Tibial nerve (tissue), 4 donors: ENCODE data around the gene RIMS1. TPM values are rescaled to one million over a fixed set of nuclear protein-coding genes. Genes with fewer than 3 reads are reported as not detected.

Experiments used
- DNase-seq, 2 donors: peaks; one replicate each; pipeline ENCODE4 v3.0.0-alpha.2; 2019; ENCODE audit warnings: low spot score in 2 of 2
- H3K27ac ChIP-seq, 4 donors: fragments of 200-600 bp; sonication (generic) in 3 of 4; one replicate each; pipeline ENCODE4 v1.5.1; 2017 to 2019; ENCODE audit warnings: mild to moderate bottlenecking in 1 of 4
- H3K27me3 ChIP-seq, 2 donors: fragments of 200-600 bp; sonication (generic) in 1 of 2; one replicate each; pipeline versions ENCODE4 v1.5.1 to v1.6.0; 2017 to 2019
- H3K36me3 ChIP-seq, 3 donors: fragments of 200-600 bp; sonication (generic); one replicate each; pipeline ENCODE4 v1.5.1; 2018 to 2019
- H3K4me1 ChIP-seq, 4 donors: fragments of 200-600 bp; sonication (generic) in 3 of 4; one replicate each; pipeline ENCODE4 v1.5.1; 2017 to 2019
- H3K4me3 ChIP-seq, 4 donors: fragments of 200-600 bp; sonication (generic) in 3 of 4; one replicate each; pipeline ENCODE4 v1.5.1; 2017 to 2019; ENCODE audit warnings: mild to moderate bottlenecking in 1 of 4, moderate library complexity in 1 of 4
- H3K9me3 ChIP-seq, 4 donors: fragments of 200-600 bp; sonication (generic) in 3 of 4; one replicate each; pipeline ENCODE4 v1.5.1; 2017 to 2019
- CTCF ChIP-seq, 5 experiments: fragments of 200-600 bp in 3 of 5; fragments of 450-650 bp in 2 of 5; sonication (generic) in 3 of 5; IDR thresholded peaks; one replicate each; pipeline ENCODE4 v1.5.1; 2016 to 2019; ENCODE audit warnings: antibody characterized with exemption in 5 of 5, mild to moderate bottlenecking in 3 of 5, moderate library complexity in 2 of 5
- EP300 ChIP-seq, 2 donors: sonication (generic); formaldehyde crosslinking; IDR thresholded peaks; one replicate each; pipeline ENCODE4 v1.6.1; 2017; ENCODE audit warnings: antibody characterized with exemption in 2 of 2, mild to moderate bottlenecking in 1 of 2
- POLR2A ChIP-seq, 2 donors: fragments of 450-650 bp; IDR thresholded peaks; one replicate each; pipeline ENCODE4 v1.6.1; 2017; ENCODE audit warnings: antibody characterized with exemption in 2 of 2, mild to moderate bottlenecking in 2 of 2, moderate library complexity in 2 of 2
- WGBS, 2 donors: methylation state at CpG; one replicate each; pipeline ENCODE4 v1.1.5; 2018; 5-methylcytosine and 5-hydroxymethylcytosine counted together
- total RNA-seq, 4 donors: library from RNA; depleted of rRNA; stranded (reverse); fragments of >200 nt; gene quantifications; one replicate each; pipeline ENCODE4 v1.1.0, GENCODE V29; 2016

The RIMS1 gene
- total RNA-seq, 4 donors from 2014 or later = 1.3 to 5.1 (median 3.3) TPM

- Histone ChIP-seq H3K36me3 (no peaks in the 10 kb centered on the region), H3K9me3 (no peaks in the 10 kb centered on the region), H3K27ac (no peak overlapping the region), H3K27me3 (no peaks in the 10 kb centered on the region), H3K4me1 (no peaks in the 10 kb centered on the region), H3K4me3 (no peak overlapping the region)
- WGBS, 2 donors = 90 to 95% methylated on average over 2 of the region's 2 CpGs
- no peak for DNase-seq
- no peak for TF ChIP-seq CTCF (IDR thresholded peaks at IDR 0.05)
- TF ChIP-seq POLR2A (IDR thresholded peaks at IDR 0.05) = no peak
- TF ChIP-seq EP300 (IDR thresholded peaks at IDR 0.05) = no peak
Observed at GRCh38 chr6:72217626-72218025, 331.3 kb downstream of the RIMS1 start.

GRCh38 chr6:72218125-72218524 lies 331.8 kb downstream of the RIMS1 start:
- 10 to 14% methylated on average over 2 of the region's 2 CpGs for WGBS, 2 donors
- no peak overlapping the region for H3K27ac ChIP-seq

DNA sequence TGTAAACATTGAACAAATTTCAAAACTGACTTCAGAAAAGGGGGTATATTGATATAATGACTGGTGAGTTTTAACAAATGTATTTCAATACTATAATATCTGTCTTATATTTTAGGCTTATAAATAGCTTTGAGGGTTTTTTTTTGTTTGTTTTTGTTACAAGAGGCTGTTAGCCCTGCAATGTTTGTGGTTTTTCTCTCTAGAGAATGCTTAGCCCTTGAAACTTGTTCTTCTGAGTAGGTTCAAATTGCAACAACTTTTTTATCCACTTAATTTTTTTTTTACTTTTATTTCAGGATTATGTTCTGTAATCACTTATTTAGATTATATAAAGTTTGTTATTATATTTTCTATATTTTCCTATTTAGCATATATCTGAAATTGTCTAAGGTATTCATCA lies 333.2 kb downstream of the RIMS1 start:
- H3K4me1 ChIP-seq = no peaks in the 10 kb centered on the region
- TF ChIP-seq EP300 (IDR thresholded peaks at IDR 0.05) = no peak
- DNase-seq = no peak
- H3K9me3 ChIP-seq = no peaks in the 10 kb centered on the region
- no peak overlapping the region for H3K27ac ChIP-seq
- H3K27me3 ChIP-seq = no peaks in the 10 kb centered on the region
- no peak overlapping the region for H3K4me3 ChIP-seq
- no peaks in the 10 kb centered on the region for H3K36me3 ChIP-seq

More at GRCh38 chr6:72218125-72218524, 331.8 kb downstream of the RIMS1 start:
- TF ChIP-seq CTCF (IDR thresholded peaks at IDR 0.05) = peak in 2 of 5 experiments; percentile 8 to 21
- TF ChIP-seq EP300 (IDR thresholded peaks at IDR 0.05) = no peak
- no peak for TF ChIP-seq POLR2A (IDR thresholded peaks at IDR 0.05)
- H3K4me3 ChIP-seq = no peak overlapping the region
- DNase-seq = no peak
- H3K36me3 ChIP-seq = no peaks in the 10 kb centered on the region
- no peaks in the 10 kb centered on the region for H3K9me3 ChIP-seq
- H3K4me1 ChIP-seq = no peaks in the 10 kb centered on the region
- H3K27me3 ChIP-seq = no peaks in the 10 kb centered on the region

- no peaks in the 10 kb centered on the region for H3K9me3 ChIP-seq
- no peak overlapping the region for H3K27ac ChIP-seq
- no peaks in the 10 kb centered on the region for H3K36me3 ChIP-seq
- H3K27me3 ChIP-seq = no peaks in the 10 kb centered on the region
- H3K4me3 ChIP-seq = no peak overlapping the region
- TF ChIP-seq CTCF (IDR thresholded peaks at IDR 0.05) = no peak
- TF ChIP-seq POLR2A (IDR thresholded peaks at IDR 0.05) = no peak
- no peak for TF ChIP-seq EP300 (IDR thresholded peaks at IDR 0.05)
- WGBS, 2 donors = 0% methylated on average over 1 of the region's 1 CpG
- no peak for DNase-seq
- H3K4me1 ChIP-seq = no peaks in the 10 kb centered on the region
Observed at GRCh38 chr6:72238021-72238420, 351.7 kb downstream of the RIMS1 start.

- Histone ChIP-seq H3K9me3 (no peaks in the 10 kb centered on the region), H3K4me1 (no peaks in the 10 kb centered on the region), H3K27me3 (no peaks in the 10 kb centered on the region), H3K27ac (no peak overlapping the region), H3K4me3 (no peak overlapping the region), H3K36me3 (no peaks in the 10 kb centered on the region)
- TF ChIP-seq POLR2A (IDR thresholded peaks at IDR 0.05) = no peak
- DNase-seq = no peak
- 88 to 92% methylated on average over 1 of the region's 1 CpG for WGBS, 2 donors
Observed at GRCh38 chr6:72238900-72239299, 352.6 kb downstream of the RIMS1 start.

DNA sequence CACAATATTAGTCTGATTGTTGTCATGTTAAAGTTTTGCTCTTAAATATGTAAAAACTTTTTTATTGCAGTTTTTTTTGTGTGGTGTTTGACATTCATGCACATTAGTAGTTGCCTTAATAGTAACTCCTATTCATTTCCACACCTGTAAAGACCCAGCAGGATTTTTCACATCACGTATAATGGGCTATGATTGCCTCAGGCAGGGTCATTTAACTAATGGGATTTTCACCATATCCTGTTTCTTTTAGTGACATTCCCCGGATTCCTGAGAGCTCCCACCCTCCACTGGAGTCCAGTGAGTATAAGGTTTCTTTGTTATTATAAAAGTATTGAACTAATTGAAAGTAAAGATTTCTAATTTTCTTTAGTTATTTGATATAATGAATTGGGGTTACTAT lies 359.2 kb downstream of the RIMS1 start:
- Histone ChIP-seq H3K4me3 (no peak overlapping the region), H3K9me3 (no peaks in the 10 kb centered on the region), H3K4me1 (no peaks in the 10 kb centered on the region), H3K27ac (no peak overlapping the region), H3K36me3 (no peaks in the 10 kb centered on the region), H3K27me3 (no peaks in the 10 kb centered on the region)
- no peak for DNase-seq
- no peak for TF ChIP-seq EP300 (IDR thresholded peaks at IDR 0.05)
- no peak for TF ChIP-seq CTCF (IDR thresholded peaks at IDR 0.05)
- no peak for TF ChIP-seq POLR2A (IDR thresholded peaks at IDR 0.05)
- WGBS, 2 donors = 20 to 21% methylated on average over 2 of the region's 2 CpGs
